Vagina (tissue), 2 donors: ENCODE measurements around the gene ZNF512.

ENCODE experiments used
- CTCF ChIP-seq, 3 experiments: fragments of 450-650 bp in 2 of 3; fragments of 200-600 bp in 1 of 3; sonication (generic) in 1 of 3; IDR thresholded peaks; one replicate each; pipeline ENCODE4 v1.5.1; 2017 to 2019; ENCODE audit warnings: antibody characterized with exemption in 3 of 3, mild to moderate bottlenecking in 2 of 3, moderate library complexity in 2 of 3
- POLR2A ChIP-seq, 2 donors: fragments of 450-650 bp; IDR thresholded peaks; one replicate each; pipeline ENCODE4 v1.6.1; 2017; ENCODE audit warnings: antibody characterized with exemption in 2 of 2, mild to moderate bottlenecking in 2 of 2, moderate library complexity in 2 of 2

GRCh38 chr2:27572998-27573429 lies 9.8 kb upstream of the ZNF512 start:
- no peak for TF ChIP-seq CTCF (IDR thresholded peaks at IDR 0.05)
- TF ChIP-seq POLR2A (IDR thresholded peaks at IDR 0.05): no peak
